Measurements from ENCODE around the gene CDKN1C. TPM values are rescaled to one million over a fixed set of nuclear protein-coding genes. Genes with fewer than 3 reads are reported as not detected.
A peak's percentile ranks its signal among the peaks of the same experiment; 100 is the strongest.

The CDKN1C gene
- total RNA-seq, 1 donor from 2014 or later = 47.8 TPM

DNA sequence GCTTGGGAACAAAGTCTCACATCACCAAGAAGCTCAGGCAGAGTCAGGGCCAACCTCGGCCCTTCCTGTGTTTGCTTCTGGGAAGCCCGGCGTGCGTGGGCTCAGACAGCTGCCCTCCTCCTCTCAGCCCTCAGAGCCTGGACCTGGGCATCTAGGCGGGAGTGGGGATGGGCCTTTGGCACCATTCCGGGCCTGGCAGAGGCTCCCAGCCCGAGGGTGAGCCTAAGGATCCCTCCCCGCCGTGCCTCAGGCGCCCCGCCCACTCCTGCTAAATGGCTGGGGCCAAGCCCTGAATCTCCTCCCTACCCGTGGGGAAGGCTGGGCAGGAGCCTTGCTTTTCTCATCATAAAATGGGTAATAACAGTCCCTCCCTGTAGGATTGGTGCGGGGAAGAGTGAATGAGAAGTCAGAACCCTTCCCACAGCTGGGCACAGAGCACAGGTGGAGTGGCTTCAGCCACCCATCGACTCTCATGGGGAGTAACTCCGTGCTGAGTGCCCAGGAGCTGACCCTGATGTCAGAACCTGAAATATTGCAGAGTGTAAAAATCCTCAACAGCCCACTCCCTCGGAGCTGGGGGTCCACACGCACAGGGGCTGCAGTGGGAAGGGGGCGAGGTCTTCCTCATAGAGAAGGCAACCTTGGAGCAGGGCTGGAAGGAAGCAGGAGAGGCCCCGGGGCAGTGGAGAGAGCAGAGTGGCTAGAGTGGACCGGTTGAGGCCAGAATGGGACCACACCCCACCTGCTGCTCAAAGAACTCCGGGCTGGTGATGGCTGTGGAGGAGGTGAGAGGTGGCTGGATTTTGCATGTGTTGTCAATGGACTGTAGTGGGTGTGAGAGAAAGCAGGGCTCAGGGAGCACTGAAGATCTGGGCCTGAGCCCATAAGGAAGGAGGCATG is 18.8 kb upstream of the CDKN1C start:
- Histone ChIP-seq H4K20me1 (ENCODE audit: low read depth) (no peaks in the 10 kb centered on the region), H3F3A (ENCODE audit: low read depth) (no peaks in the 10 kb centered on the region), H3K79me2 (ENCODE audit: low read depth) (no peaks in the 10 kb centered on the region), H3K4me2 (no peak overlapping the region), H3K9ac (no peak overlapping the region), H3K27me3 (peaks cover 13% of the 10 kb centered on the region), H3K4me3 (no peak overlapping the region), H2AFZ (replicated peaks) (no peak overlapping the region), H3K4me1 (peaks cover 8% of the 10 kb centered on the region), H3K9me3 (ENCODE audit: low read depth) (no peaks in the 10 kb centered on the region), H3K27ac (no peak overlapping the region), H3K36me3 (no peaks in the 10 kb centered on the region)
- no peak for DNase-seq (ENCODE audit: low spot score)
- Mint-ChIP-seq H3K27me3 (ENCODE audit: insufficient read depth, low read depth) (peaks cover 13% of the 10 kb centered on the region), H3K27ac (no peak overlapping the region), H3K4me3 (no peak overlapping the region), H3K9me3 (peaks cover 4% of the 10 kb centered on the region), H3K4me1 (peaks cover 18% of the 10 kb centered on the region), H3K36me3 (no peaks in the 10 kb centered on the region)
- TF ChIP-seq EZH2 (IDR thresholded peaks at IDR 0.05) = no peak
- TF ChIP-seq EZH2phosphoT487 (IDR thresholded peaks at IDR 0.05) = no peak
- TF ChIP-seq, protein P1, sequence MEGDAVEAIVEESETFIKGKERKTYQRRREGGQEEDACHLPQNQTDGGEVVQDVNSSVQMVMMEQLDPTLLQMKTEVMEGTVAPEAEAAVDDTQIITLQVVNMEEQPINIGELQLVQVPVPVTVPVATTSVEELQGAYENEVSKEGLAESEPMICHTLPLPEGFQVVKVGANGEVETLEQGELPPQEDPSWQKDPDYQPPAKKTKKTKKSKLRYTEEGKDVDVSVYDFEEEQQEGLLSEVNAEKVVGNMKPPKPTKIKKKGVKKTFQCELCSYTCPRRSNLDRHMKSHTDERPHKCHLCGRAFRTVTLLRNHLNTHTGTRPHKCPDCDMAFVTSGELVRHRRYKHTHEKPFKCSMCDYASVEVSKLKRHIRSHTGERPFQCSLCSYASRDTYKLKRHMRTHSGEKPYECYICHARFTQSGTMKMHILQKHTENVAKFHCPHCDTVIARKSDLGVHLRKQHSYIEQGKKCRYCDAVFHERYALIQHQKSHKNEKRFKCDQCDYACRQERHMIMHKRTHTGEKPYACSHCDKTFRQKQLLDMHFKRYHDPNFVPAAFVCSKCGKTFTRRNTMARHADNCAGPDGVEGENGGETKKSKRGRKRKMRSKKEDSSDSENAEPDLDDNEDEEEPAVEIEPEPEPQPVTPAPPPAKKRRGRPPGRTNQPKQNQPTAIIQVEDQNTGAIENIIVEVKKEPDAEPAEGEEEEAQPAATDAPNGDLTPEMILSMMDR (IDR thresholded peaks at IDR 0.05) = no peak

DNA sequence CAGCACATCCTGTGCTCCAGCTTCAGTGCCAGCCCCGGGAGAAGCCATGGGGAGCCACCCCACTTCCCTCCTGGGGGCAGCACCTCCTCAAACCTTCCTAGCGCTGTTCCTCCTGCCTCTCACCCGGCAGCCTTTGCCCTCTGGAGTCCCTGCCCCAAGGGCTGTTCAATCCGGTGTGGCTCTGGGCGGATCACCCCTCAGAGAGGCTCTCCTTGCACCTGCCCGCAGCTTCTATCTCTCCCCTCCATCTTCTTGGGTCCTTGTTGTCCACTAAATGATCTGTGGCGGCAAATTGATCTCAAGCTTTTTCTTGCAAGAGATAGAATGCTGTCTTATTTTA is 18.1 kb upstream of the CDKN1C start:
- Histone ChIP-seq H3K27ac (no peak overlapping the region), H4K20me1 (ENCODE audit: low read depth) (no peaks in the 10 kb centered on the region), H3K4me1 (peaks cover 8% of the 10 kb centered on the region), H3K4me3 (no peak overlapping the region), H3K27me3 (peaks cover 13% of the 10 kb centered on the region), H2AFZ (replicated peaks) (no peak overlapping the region), H3K9ac (no peak overlapping the region), H3K9me3 (ENCODE audit: low read depth) (no peaks in the 10 kb centered on the region), H3K79me2 (ENCODE audit: low read depth) (no peaks in the 10 kb centered on the region), H3K36me3 (no peaks in the 10 kb centered on the region), H3K4me2 (no peak overlapping the region), H3F3A (ENCODE audit: low read depth) (no peaks in the 10 kb centered on the region)
- Mint-ChIP-seq H3K27me3 (ENCODE audit: insufficient read depth, low read depth) (peaks cover 13% of the 10 kb centered on the region), H3K4me1 (peaks cover 22% of the 10 kb centered on the region), H3K4me3 (peak overlapping the region; percentile 76), H3K27ac (no peak overlapping the region), H3K9me3 (peaks cover 4% of the 10 kb centered on the region), H3K36me3 (no peaks in the 10 kb centered on the region)
- TF ChIP-seq EZH2 (IDR thresholded peaks at IDR 0.05) (no peak), EZH2phosphoT487 (IDR thresholded peaks at IDR 0.05) (no peak)
- TF ChIP-seq, protein P1 (IDR thresholded peaks at IDR 0.05) = no peak
- no peak for DNase-seq (ENCODE audit: low spot score)

DNA sequence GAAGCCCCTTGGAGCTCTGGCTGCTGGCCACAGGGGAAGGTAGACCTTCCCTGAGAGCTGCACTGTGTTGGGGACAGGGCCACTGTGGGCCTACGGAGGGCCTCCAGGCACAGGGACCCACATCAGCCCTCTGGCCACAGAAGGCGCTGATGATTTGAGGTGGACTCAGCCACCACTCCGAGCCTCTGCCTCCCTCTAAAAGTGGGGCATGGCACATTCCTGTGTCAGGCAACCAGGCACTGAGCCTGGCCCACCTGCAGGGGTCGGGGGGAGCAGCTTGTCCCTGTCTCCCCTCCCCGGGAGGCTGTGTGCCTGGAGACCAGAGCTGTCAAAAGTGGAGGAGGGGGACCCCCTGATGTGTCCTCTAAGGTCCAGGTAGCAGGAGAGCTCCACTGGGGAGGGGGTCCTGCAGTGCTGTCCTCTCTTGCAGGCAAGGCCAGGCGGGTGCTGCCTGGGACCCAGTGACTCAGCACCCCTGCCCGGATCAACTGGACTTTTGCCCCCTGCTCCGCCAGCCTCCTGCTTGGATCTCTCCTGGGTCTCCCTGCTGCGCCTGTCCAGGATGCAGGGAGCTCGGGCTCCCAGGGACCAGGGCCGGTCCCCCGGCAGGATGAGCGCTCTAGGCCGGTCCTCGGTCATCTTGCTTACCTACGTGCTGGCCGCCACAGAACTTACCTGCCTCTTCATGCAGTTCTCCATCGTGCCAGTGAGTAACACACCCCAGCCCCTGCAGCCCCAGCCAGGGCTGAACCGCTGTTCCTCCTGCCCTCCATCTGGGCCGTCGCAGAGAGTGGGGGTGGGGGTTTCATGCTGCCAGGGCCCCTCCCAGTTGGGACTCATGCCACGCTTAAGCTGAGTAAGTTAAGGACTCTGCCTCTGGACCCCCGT is 17.5 kb upstream of the CDKN1C start:
- H3F3A ChIP-seq (ENCODE audit: low read depth) = no peaks in the 10 kb centered on the region
- Mint-ChIP-seq H3K36me3 (no peaks in the 10 kb centered on the region), H3K4me3 (peak overlapping the region; percentile 78), H3K27ac (no peak overlapping the region), H3K9me3 (peaks cover 4% of the 10 kb centered on the region), H3K27me3 (ENCODE audit: insufficient read depth, low read depth) (peaks cover 14% of the 10 kb centered on the region), H3K4me1 (peaks cover 22% of the 10 kb centered on the region)
- peaks cover 8% of the 10 kb centered on the region for H3K4me1 ChIP-seq
- no peak overlapping the region for H3K27ac ChIP-seq
- no peak overlapping the region for H2AFZ ChIP-seq (replicated peaks)
- peak; percentile 29 for DNase-seq (ENCODE audit: low spot score)
- H3K9ac ChIP-seq = no peak overlapping the region
- H3K27me3 ChIP-seq = peaks cover 13% of the 10 kb centered on the region
- peak overlapping the region; percentile 59 for H3K4me3 ChIP-seq
- H3K4me2 ChIP-seq = peak overlapping the region; percentile 87
- no peaks in the 10 kb centered on the region for H4K20me1 ChIP-seq (ENCODE audit: low read depth)
- H3K9me3 ChIP-seq (ENCODE audit: low read depth) = no peaks in the 10 kb centered on the region
- H3K36me3 ChIP-seq = no peaks in the 10 kb centered on the region
- TF ChIP-seq EZH2phosphoT487 (IDR thresholded peaks at IDR 0.05) (no peak), EZH2 (IDR thresholded peaks at IDR 0.05) (no peak)
- TF ChIP-seq, protein P1 (IDR thresholded peaks at IDR 0.05) = no peak
- no peaks in the 10 kb centered on the region for H3K79me2 ChIP-seq (ENCODE audit: low read depth)

Data from neural progenitor cell (in vitro differentiated cells).